ENCODE results near the gene TNFSF8.

Gene TNFSF8

DNA sequence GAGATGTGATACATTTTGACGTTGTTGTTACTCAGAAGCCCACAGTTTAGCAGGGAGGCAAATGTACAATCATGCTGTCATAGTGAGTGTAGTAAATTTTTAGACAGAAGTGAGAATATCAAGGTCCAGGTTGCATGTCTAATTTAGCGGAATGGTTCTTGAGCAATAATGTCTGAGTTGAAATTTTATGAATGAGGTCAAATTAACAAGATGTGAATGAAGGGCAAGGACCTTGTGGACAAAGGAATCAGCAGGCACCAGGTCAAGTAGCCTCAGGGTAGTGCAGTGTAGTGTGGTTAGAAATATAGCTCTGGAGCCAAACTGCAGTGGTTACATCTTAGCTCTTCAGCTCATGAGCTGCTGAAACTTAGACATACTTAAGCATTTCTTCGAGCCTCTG, 36.2 kb downstream of the TNFSF8 start:
- TF ChIP-seq, protein P1, sequence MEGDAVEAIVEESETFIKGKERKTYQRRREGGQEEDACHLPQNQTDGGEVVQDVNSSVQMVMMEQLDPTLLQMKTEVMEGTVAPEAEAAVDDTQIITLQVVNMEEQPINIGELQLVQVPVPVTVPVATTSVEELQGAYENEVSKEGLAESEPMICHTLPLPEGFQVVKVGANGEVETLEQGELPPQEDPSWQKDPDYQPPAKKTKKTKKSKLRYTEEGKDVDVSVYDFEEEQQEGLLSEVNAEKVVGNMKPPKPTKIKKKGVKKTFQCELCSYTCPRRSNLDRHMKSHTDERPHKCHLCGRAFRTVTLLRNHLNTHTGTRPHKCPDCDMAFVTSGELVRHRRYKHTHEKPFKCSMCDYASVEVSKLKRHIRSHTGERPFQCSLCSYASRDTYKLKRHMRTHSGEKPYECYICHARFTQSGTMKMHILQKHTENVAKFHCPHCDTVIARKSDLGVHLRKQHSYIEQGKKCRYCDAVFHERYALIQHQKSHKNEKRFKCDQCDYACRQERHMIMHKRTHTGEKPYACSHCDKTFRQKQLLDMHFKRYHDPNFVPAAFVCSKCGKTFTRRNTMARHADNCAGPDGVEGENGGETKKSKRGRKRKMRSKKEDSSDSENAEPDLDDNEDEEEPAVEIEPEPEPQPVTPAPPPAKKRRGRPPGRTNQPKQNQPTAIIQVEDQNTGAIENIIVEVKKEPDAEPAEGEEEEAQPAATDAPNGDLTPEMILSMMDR (IDR thresholded peaks at IDR 0.05; ENCODE audit: low read depth, low read length, missing control alignments), result no peak
- no peak for DNase-seq
- H3K36me3 ChIP-seq (replicated peaks), result no peaks in the 10 kb centered on the region
- peak overlapping the region; percentile 94 for H3K27ac ChIP-seq
- H3K4me3 ChIP-seq (ENCODE audit: low read depth, low read length), result no peak overlapping the region
- H3K27me3 ChIP-seq (replicated peaks), result no peaks in the 10 kb centered on the region
- in situ Hi-C loops (cut with HindIII; ENCODE audit: low pct_ligation_motif_present, low sequenced_read_pairs), result no loop called here

DNA sequence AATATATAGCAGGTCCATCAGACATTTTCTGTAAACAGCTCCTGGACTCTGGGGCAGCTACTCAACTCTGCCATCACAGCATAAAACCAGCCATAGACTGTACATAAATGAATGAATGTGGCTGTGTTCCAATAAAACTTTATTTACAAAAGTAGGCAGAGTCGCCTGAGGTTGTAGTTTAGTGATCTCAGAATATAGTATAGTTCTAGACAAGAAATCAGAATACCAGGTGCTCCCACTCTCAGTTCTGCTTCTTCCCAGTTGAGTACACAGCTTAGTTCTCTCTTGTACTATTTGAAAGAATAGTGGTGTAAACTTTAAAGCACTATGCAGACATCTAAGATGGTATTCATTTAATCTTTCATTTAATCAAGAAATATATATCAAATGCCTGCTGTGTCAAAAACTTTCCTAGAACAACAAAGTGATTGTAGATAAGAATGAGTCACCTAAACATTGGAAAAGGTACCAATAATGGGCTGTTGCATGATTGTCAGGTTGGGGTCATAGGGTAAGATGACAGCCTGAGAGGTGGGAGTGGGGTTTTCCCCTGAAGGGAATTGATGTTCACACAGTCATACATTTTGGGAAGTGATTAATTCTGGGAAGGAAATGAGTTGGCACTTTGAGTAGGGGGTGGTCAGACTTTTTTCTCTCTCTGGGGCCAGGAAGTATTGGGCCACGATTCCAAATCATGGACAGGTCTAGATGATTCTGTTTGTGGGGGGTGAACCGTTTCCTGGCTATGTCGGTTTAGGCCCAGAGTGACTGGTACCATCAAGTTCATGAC, 37.0 kb downstream of the TNFSF8 start:
- Histone ChIP-seq H3K27me3 (replicated peaks) (no peaks in the 10 kb centered on the region), H3K4me3 (ENCODE audit: low read depth, low read length) (no peak overlapping the region), H3K36me3 (replicated peaks) (no peaks in the 10 kb centered on the region), H3K27ac (peak overlapping the region; percentile 94)
- TF ChIP-seq, protein P1 (IDR thresholded peaks at IDR 0.05; ENCODE audit: low read depth, low read length, missing control alignments), result no peak
- DNase-seq, result no peak
- in situ Hi-C loops (cut with HindIII; ENCODE audit: low pct_ligation_motif_present, low sequenced_read_pairs), result no loop called here

DNA sequence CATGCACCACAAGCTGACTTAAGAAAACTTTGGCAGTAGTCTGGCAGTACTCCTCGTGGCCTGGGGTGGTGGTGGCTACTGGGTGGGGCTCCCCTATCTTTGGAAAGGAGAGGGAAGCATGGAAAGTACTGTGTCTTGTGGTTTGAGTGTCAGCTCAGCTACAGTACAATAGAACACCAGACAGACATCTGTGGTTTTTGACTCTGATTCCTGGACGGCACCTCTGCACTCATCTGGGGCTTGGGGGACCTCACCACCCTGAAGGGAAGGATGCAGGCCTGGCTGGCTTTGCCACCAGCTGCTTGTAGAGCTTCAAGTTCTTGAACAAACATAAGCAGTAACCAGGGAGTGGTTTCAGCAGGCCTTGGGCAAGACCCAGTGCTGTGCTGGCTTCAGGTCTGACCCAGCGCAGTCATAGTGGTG, 40.6 kb downstream of the TNFSF8 start:
- H3K4me3 ChIP-seq (ENCODE audit: low read depth, low read length), result no peak overlapping the region
- H3K36me3 ChIP-seq (replicated peaks), result no peaks in the 10 kb centered on the region
- DNase-seq, result no peak
- no peak overlapping the region for H3K27ac ChIP-seq
- TF ChIP-seq, protein P1 (IDR thresholded peaks at IDR 0.05; ENCODE audit: low read depth, low read length, missing control alignments), result no peak
- no peaks in the 10 kb centered on the region for H3K27me3 ChIP-seq (replicated peaks)
- in situ Hi-C loops (cut with HindIII; ENCODE audit: low pct_ligation_motif_present, low sequenced_read_pairs), result no loop called here

DNA sequence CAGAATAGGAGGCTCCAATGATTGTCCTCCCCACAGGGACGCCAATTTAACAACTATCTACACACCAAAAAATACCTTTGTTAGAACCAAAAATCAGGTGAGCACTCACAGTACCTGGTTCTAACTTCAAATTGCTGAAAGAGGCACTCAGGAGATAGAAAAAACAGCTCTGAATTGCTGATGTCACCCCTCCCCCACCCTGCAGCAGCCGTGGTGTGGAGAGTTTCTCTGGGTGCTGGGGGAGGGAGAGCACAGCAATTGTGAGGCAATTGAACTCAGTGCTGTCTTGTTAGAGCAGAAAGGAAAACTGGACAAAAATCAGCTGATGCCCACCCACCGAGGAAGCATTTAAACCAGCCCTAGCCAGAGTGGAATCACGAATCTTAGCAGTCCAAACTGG, 41.8 kb downstream of the TNFSF8 start:
- Histone ChIP-seq H3K27me3 (replicated peaks) (no peaks in the 10 kb centered on the region), H3K36me3 (replicated peaks) (no peaks in the 10 kb centered on the region), H3K4me3 (ENCODE audit: low read depth, low read length) (no peak overlapping the region), H3K27ac (no peak overlapping the region)
- TF ChIP-seq, protein P1 (IDR thresholded peaks at IDR 0.05; ENCODE audit: low read depth, low read length, missing control alignments), result no peak
- no peak for DNase-seq
- in situ Hi-C loops (cut with HindIII; ENCODE audit: low pct_ligation_motif_present, low sequenced_read_pairs), result no loop called here

DNA sequence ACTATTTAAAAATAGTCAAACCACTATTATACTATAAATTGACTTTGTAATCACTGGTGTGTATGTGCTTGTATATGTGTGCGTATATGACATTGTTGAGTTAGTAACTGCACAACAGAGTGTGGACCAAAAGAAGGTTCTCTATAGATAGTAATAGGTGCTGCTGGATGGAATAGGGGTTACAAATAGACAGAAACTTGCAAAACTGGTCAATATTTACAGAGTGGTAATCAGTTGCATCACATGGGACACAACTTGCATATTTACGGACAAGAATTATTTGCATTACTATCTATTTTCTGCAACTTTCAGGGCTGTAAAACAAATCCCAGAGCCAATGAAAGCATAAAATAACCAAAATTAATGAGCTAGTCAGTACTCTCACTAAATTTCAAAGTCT, 42.4 kb downstream of the TNFSF8 start:
- TF ChIP-seq, protein P1 (IDR thresholded peaks at IDR 0.05; ENCODE audit: low read depth, low read length, missing control alignments), result no peak
- no peaks in the 10 kb centered on the region for H3K27me3 ChIP-seq (replicated peaks)
- H3K4me3 ChIP-seq (ENCODE audit: low read depth, low read length), result no peak overlapping the region
- H3K27ac ChIP-seq, result no peak overlapping the region
- DNase-seq, result no peak
- H3K36me3 ChIP-seq (replicated peaks), result no peaks in the 10 kb centered on the region
- in situ Hi-C loops (cut with HindIII; ENCODE audit: low pct_ligation_motif_present, low sequenced_read_pairs), result no loop called here

Measured in brain microvascular endothelial cell (primary cell).